GM23248 (cell line): ENCODE data around the gene AFAP1.

Source experiments
- EZH2 ChIP-seq: fragments of 200-600 bp; sonication (generic); IDR thresholded peaks from 2 replicates; pipeline ENCODE4 v1.6.1; 2018; ENCODE audit warnings: antibody characterized with exemption, mild to moderate bottlenecking; ENCODE audit not compliant: insufficient read depth, poor library complexity, severe bottlenecking
- EZH2phosphoT487 ChIP-seq: fragments of 200-600 bp; sonication (generic); IDR thresholded peaks from 2 replicates; pipeline ENCODE4 v1.6.1; 2018; ENCODE audit warnings: antibody characterized with exemption, moderate library complexity, mild to moderate bottlenecking, low read depth; ENCODE audit not compliant: insufficient read depth

DNA sequence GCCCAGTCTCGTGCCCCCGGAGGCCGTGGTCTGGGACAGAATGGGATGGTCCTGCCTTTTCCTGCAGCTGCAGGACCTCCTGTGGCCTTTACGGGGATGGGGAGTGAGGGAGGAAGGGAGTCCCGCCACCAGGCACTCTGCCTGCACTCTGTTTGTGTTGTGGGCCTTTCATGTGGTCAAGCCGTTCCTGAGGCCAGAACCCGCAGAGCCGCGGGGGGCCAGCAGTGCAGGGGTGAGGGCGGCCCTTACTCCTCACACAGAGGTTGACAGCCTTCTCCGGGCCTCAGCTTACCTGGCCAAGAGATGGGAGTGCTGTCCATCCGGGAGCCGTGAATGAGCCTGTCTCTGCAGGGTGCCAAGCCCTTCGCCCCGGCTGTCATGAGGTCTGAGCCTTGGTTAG is 230.7 kb downstream of the AFAP1 start:
- no peak for TF ChIP-seq EZH2phosphoT487
- no peak for TF ChIP-seq EZH2
